GM12892 (cell line): ENCODE data around the gene GINS2.

ENCODE experiments used
- DNase-seq: peaks from one replicate; pipeline ENCODE4 v3.0.0; 2011; ENCODE audit not compliant: insufficient read length
- FAIRE-seq: peaks from 2 replicates; lab custom pipeline; 2011; peaks lifted over from hg19 to GRCh38; lab: Jason Lieb, UNC
- POLR2A ChIP-seq: IDR thresholded peaks from 2 replicates; pipeline ENCODE4 v1.6.1; 2011; ENCODE audit warnings: low read depth, low read length, control low read depth
- POLR2AphosphoS5 ChIP-seq: IDR thresholded peaks from 2 replicates; pipeline ENCODE4 v1.6.1; 2011; ENCODE audit warnings: low read depth, low read length, control low read depth
- TAF1 ChIP-seq: IDR thresholded peaks from 2 replicates; pipeline ENCODE4 v1.6.1; 2011; ENCODE audit warnings: low read depth, mild to moderate bottlenecking, control low read depth, low read length, borderline replicate concordance

Gene GINS2

GRCh38 chr16:85670840-85671239 lies 17.9 kb downstream of the GINS2 start:
- no peak for FAIRE-seq
- TF ChIP-seq POLR2AphosphoS5 = no peak
- TF ChIP-seq POLR2A = no peak
- TF ChIP-seq TAF1 = no peak
- no peak for DNase-seq

GRCh38 chr16:85668676-85669424 lies 19.9 kb downstream of the GINS2 start:
- no peak for DNase-seq
- FAIRE-seq = no peak
- TF ChIP-seq POLR2AphosphoS5 = peak; percentile 41; the same call in 1 of the 2 replicates
- no peak for TF ChIP-seq TAF1
- no peak for TF ChIP-seq POLR2A

GRCh38 chr16:85667841-85668413 lies 20.8 kb downstream of the GINS2 start:
- no peak for FAIRE-seq
- no peak for TF ChIP-seq TAF1
- no peak for TF ChIP-seq POLR2AphosphoS5
- TF ChIP-seq POLR2A = no peak

GRCh38 chr16:85667261-85667660 lies 21.5 kb downstream of the GINS2 start:
- TF ChIP-seq POLR2A (no peak), POLR2AphosphoS5 (no peak), TAF1 (no peak)
- DNase-seq = no peak
- FAIRE-seq = no peak

More at GRCh38 chr16:85667841-85668413, 20.8 kb downstream of the GINS2 start:
- DNase-seq = no peak

GRCh38 chr16:85665929-85666328 lies 22.8 kb downstream of the GINS2 start:
- FAIRE-seq (no peak), DNase-seq (no peak)
- no peak for TF ChIP-seq TAF1
- no peak for TF ChIP-seq POLR2A
- TF ChIP-seq POLR2AphosphoS5 = no peak

GRCh38 chr16:85665373-85665740 lies 23.4 kb downstream of the GINS2 start:
- FAIRE-seq = no peak

GRCh38 chr16:85664580-85665372 lies 24.0 kb downstream of the GINS2 start:
- DNase-seq = no peak
- FAIRE-seq = no peak
- no peak for TF ChIP-seq POLR2A
- no peak for TF ChIP-seq POLR2AphosphoS5
- no peak for TF ChIP-seq TAF1

More at GRCh38 chr16:85665373-85665740, 23.4 kb downstream of the GINS2 start:
- TF ChIP-seq POLR2AphosphoS5 = no peak
- no peak for TF ChIP-seq POLR2A
- TF ChIP-seq TAF1 = no peak
- no peak for DNase-seq

- TF ChIP-seq POLR2A = no peak
- TF ChIP-seq TAF1 = no peak
- TF ChIP-seq POLR2AphosphoS5 = no peak
- FAIRE-seq (no peak), DNase-seq (no peak)
These were observed 24.8 kb downstream of the GINS2 start for GRCh38 chr16:85663891-85664321.

- TF ChIP-seq TAF1 = no peak
- no peak for TF ChIP-seq POLR2AphosphoS5
- no peak for TF ChIP-seq POLR2A
- FAIRE-seq (no peak), DNase-seq (no peak)
These were observed 25.6 kb downstream of the GINS2 start for GRCh38 chr16:85662976-85663830.

GRCh38 chr16:85662482-85662812 lies 26.3 kb downstream of the GINS2 start:
- DNase-seq (no peak), FAIRE-seq (no peak)
- TF ChIP-seq POLR2A (no peak), POLR2AphosphoS5 (no peak)
